Measurements from ENCODE around the gene GRIK3.

DNA sequence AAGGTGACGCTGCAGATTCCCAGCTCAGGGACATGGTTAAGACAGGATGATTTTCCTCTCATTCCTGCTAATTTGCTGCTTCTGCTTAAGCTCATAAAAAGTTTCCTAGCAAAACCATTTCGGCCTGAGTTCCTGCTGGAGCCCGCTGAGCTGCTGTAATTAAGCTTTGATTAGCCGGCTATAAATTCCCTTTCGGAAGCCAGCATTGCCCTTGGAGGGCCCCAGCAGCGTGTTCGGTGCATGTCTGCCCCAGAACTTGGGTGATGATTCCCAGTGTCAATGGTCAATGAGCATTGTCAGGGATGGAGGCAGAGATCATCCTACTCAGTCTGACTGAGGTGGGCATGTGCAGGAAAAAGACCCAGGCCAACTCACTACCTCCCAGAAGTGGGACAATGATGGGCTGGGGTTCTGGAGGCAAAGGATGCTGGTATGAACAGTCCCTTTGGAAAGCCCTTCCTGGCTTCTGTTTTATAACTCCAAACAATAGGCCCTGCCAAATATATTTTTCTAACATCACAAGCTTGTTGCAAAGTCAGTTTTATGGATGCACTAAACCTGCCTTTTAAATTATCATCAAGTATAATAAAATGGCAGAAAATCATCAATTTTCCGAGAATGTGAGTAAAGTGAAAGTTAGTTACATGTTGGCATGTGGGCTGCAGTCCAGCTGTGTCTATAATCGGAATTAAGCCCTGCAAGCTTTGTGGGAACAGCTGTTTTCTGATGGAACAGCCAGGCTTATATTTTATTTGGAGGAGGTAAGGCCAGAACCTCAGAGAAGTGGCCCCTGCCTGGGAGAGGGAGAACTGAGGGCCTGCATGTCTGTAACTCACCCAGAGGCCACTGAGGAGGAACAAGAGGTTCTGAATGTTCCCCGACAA lies 257.1 kb downstream of the GRIK3 start:
- TF ChIP-seq, protein P1, sequence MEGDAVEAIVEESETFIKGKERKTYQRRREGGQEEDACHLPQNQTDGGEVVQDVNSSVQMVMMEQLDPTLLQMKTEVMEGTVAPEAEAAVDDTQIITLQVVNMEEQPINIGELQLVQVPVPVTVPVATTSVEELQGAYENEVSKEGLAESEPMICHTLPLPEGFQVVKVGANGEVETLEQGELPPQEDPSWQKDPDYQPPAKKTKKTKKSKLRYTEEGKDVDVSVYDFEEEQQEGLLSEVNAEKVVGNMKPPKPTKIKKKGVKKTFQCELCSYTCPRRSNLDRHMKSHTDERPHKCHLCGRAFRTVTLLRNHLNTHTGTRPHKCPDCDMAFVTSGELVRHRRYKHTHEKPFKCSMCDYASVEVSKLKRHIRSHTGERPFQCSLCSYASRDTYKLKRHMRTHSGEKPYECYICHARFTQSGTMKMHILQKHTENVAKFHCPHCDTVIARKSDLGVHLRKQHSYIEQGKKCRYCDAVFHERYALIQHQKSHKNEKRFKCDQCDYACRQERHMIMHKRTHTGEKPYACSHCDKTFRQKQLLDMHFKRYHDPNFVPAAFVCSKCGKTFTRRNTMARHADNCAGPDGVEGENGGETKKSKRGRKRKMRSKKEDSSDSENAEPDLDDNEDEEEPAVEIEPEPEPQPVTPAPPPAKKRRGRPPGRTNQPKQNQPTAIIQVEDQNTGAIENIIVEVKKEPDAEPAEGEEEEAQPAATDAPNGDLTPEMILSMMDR (conservative IDR thresholded peaks at IDR 0.05 in 1 of 2, IDR thresholded peaks at IDR 0.05 in 1 of 2; ENCODE audit: extremely low read depth in 1 of 2, insufficient read depth in 1 of 2, low read depth in 1 of 2, low read length in 2 of 2), result no peak
- no peak for TF ChIP-seq EZH2 (IDR thresholded peaks at IDR 0.05; ENCODE audit: borderline replicate concordance, low read length)
